H9 (cell line): ENCODE results near the gene FLT1. TPM values are rescaled to one million over a fixed set of nuclear protein-coding genes. Genes with fewer than 3 reads are reported as not detected.

Experiments
- DNase-seq: peaks from one replicate; pipeline ENCODE4 v3.0.0-alpha.2; 2017
- H2AFZ ChIP-seq: one replicate; pipeline ENCODE4 v1.6.1; 2013; ENCODE audit warnings: mild to moderate bottlenecking, low read length, control low read depth, moderate library complexity
- H2AK5ac ChIP-seq: 2 replicates; pipeline ENCODE4 v1.6.1; 2013; ENCODE audit warnings: low read length, control low read depth, mixed read lengths; ENCODE audit not compliant: insufficient read length
- H2BK120ac ChIP-seq: one replicate; pipeline ENCODE4 v1.6.1; 2013; ENCODE audit warnings: low read depth, mild to moderate bottlenecking, low read length, control low read depth, inconsistent platforms; ENCODE audit not compliant: poor library complexity, severe bottlenecking
- H2BK12ac ChIP-seq: 2 replicates; pipeline ENCODE4 v1.6.1; 2013; ENCODE audit warnings: low read length, control low read depth, mixed read lengths, low read depth; ENCODE audit not compliant: insufficient read length
- H2BK15ac ChIP-seq: 2 replicates; pipeline ENCODE4 v1.6.1; 2013; ENCODE audit warnings: low read depth, low read length, control low read depth
- H2BK20ac ChIP-seq: one replicate; pipeline ENCODE4 v1.6.1; 2013; ENCODE audit warnings: low read depth, mild to moderate bottlenecking, low read length, control low read depth, inconsistent platforms; ENCODE audit not compliant: poor library complexity, severe bottlenecking
- H2BK5ac ChIP-seq: 2 replicates; pipeline ENCODE4 v1.6.1; 2013; ENCODE audit warnings: low read length, control low read depth, mixed read lengths; ENCODE audit not compliant: insufficient read length
- H3K14ac ChIP-seq: 2 replicates; pipeline ENCODE4 v1.6.1; 2013; ENCODE audit warnings: low read length, control low read depth; ENCODE audit not compliant: insufficient read depth
- H3K18ac ChIP-seq: 2 replicates; pipeline ENCODE4 v1.6.1; 2013; ENCODE audit warnings: low read depth, mild to moderate bottlenecking, mixed read lengths, low read length, control low read depth; ENCODE audit not compliant: insufficient read length
- H3K23ac ChIP-seq: 2 replicates; pipeline ENCODE4 v1.6.1; 2013; ENCODE audit warnings: low read length, control low read depth, mixed read lengths, low read depth; ENCODE audit not compliant: insufficient read length
- H3K23me2 ChIP-seq: 2 replicates; pipeline ENCODE4 v1.6.1; 2013; ENCODE audit warnings: low read depth, mild to moderate bottlenecking, mixed read lengths, low read length, control low read depth; ENCODE audit not compliant: insufficient read length, poor library complexity, severe bottlenecking
- H3K27ac ChIP-seq: 2 replicates; pipeline ENCODE4 v1.5.1; 2013; ENCODE audit warnings: low read length, control low read depth, mixed read lengths, low read depth; ENCODE audit not compliant: insufficient read length
- H3K27me3 ChIP-seq: 2 replicates; pipeline ENCODE4 v1.6.1; 2013; ENCODE audit warnings: low read length, control low read depth, inconsistent platforms; ENCODE audit not compliant: insufficient read depth
- H3K4ac ChIP-seq: 2 replicates; pipeline ENCODE4 v1.6.1; 2013; ENCODE audit warnings: low read depth, mild to moderate bottlenecking, control low read depth, inconsistent platforms, low read length, moderate library complexity
- H3K4me1 ChIP-seq: 2 replicates; pipeline ENCODE4 v1.6.1; 2013; ENCODE audit warnings: low read length, control low read depth, inconsistent platforms; ENCODE audit not compliant: insufficient read depth
- H3K4me2 ChIP-seq: 2 replicates; pipeline ENCODE4 v1.6.1; 2013; ENCODE audit warnings: low read length, control low read depth, mixed read lengths; ENCODE audit not compliant: insufficient read length, insufficient read depth
- H3K56ac ChIP-seq: 2 replicates; pipeline ENCODE4 v1.6.1; 2013; ENCODE audit warnings: low read depth, mild to moderate bottlenecking, mixed read lengths, low read length, control low read depth; ENCODE audit not compliant: insufficient read length
- H3K79me1 ChIP-seq: 2 replicates; pipeline ENCODE4 v1.6.1; 2013; ENCODE audit warnings: low read depth, mild to moderate bottlenecking, moderate library complexity, low read length, control low read depth, inconsistent platforms; ENCODE audit not compliant: insufficient read depth, poor library complexity, severe bottlenecking
- H3K79me2 ChIP-seq: 2 replicates; pipeline ENCODE4 v1.6.1; 2013; ENCODE audit warnings: low read length, control low read depth, inconsistent platforms; ENCODE audit not compliant: insufficient read depth
- H3K9ac ChIP-seq: 2 replicates; pipeline ENCODE4 v1.6.1; 2013; ENCODE audit warnings: low read length, control low read depth, mixed read lengths; ENCODE audit not compliant: insufficient read length; ENCODE audit errors: extremely low read depth
- H3K9me3 ChIP-seq: one replicate; pipeline ENCODE4 v1.6.1; 2013; ENCODE audit warnings: low read depth, low read length, inconsistent platforms; ENCODE audit not compliant: control insufficient read depth
- H3T11ph ChIP-seq: one replicate; pipeline ENCODE4 v1.6.1; 2013; ENCODE audit warnings: mild to moderate bottlenecking, low read length, control low read depth, inconsistent platforms
- H4K20me1 ChIP-seq: one replicate; pipeline ENCODE4 v1.6.1; 2013; ENCODE audit not compliant: control insufficient read depth, insufficient read length, insufficient read depth
- H4K5ac ChIP-seq: 2 replicates; pipeline ENCODE4 v1.6.1; 2013; ENCODE audit warnings: low read depth, mild to moderate bottlenecking, mixed read lengths, low read length, control low read depth; ENCODE audit not compliant: insufficient read length
- H4K8ac ChIP-seq: replicated peaks from 2 replicates; pipeline ENCODE4 v1.6.1; 2013; ENCODE audit warnings: low read length, control low read depth, mixed read lengths, low read depth; ENCODE audit not compliant: insufficient read length
- H4K91ac ChIP-seq: 2 replicates; pipeline ENCODE4 v1.6.1; 2013; ENCODE audit warnings: low read depth, mild to moderate bottlenecking, moderate library complexity, mixed read lengths, low read length, control low read depth; ENCODE audit not compliant: insufficient read length
- H3K27ac Mint-ChIP-seq, 3 experiments: 2 replicates in 2 of 3; 3 replicates in 1 of 3; pipeline ENCODE4 v1.8.0; 2020 to 2021; ENCODE audit warnings: mixed read lengths in 3 of 3, mild to moderate bottlenecking in 1 of 3, moderate library complexity in 1 of 3
- H3K27me3 Mint-ChIP-seq: 2 replicates; pipeline ENCODE4 v1.8.0; 2021; ENCODE audit warnings: low read depth, mild to moderate bottlenecking, moderate library complexity, mixed read lengths
- H3K36me3 Mint-ChIP-seq, 3 experiments: 2 replicates in 2 of 3; 3 replicates in 1 of 3; pipeline ENCODE4 v1.8.0; 2020 to 2021; ENCODE audit warnings: low read depth in 3 of 3, mixed read lengths in 3 of 3; ENCODE audit not compliant: insufficient read depth in 1 of 3
- H3K4me1 Mint-ChIP-seq, 2 experiments: 2 replicates each; pipeline ENCODE4 v1.8.0; 2020; ENCODE audit warnings: mixed read lengths in 2 of 2
- H3K4me3 Mint-ChIP-seq, 2 experiments: 2 replicates in 1 of 2; 3 replicates in 1 of 2; pipeline ENCODE4 v1.8.0; 2020 to 2021; ENCODE audit warnings: mild to moderate bottlenecking in 2 of 2, mixed read lengths in 2 of 2, moderate library complexity in 1 of 2
- H3K9me3 Mint-ChIP-seq, 2 experiments: 2 replicates in 1 of 2; 3 replicates in 1 of 2; pipeline ENCODE4 v1.8.0; 2020; ENCODE audit warnings: mild to moderate bottlenecking in 2 of 2, mixed read lengths in 2 of 2, moderate library complexity in 1 of 2
- CTCF ChIP-seq: fragments of 200-600 bp; sonication (generic); conservative IDR thresholded peaks from 3 replicates; pipeline ENCODE4 v1.8.0; 2021; ENCODE audit warnings: antibody characterized with exemption, mild to moderate bottlenecking
- WGBS: extraction: QIAGEN DNeasy Blood & Tissue Kit; methylation state at CpG from one replicate; pipeline ENCODE4 v1.1.7; 2013; ENCODE audit warnings: missing lambda C conversion rate, low lambda C conversion rate, mixed read lengths; ENCODE audit not compliant: insufficient read length; ENCODE audit errors: extremely low coverage; 5-methylcytosine and 5-hydroxymethylcytosine counted together
- total RNA-seq: library from RNA; stranded (reverse); gene quantifications from 2 replicates; pipeline ENCODE4 v1.2.1, GENCODE V29; 2021

FLT1 gene
- total RNA-seq, 1 experiment from 2014 or later, result 84.1 TPM

GRCh38 chr13:28485996-28486543 lies 8.9 kb downstream of the FLT1 start:
- Histone ChIP-seq H3T11ph (no peak overlapping the region), H2AFZ (no peak overlapping the region), H2AK5ac (no peak overlapping the region), H2BK15ac (no peak overlapping the region), H2BK12ac (no peak overlapping the region), H4K20me1 (no peaks in the 10 kb centered on the region), H4K91ac (no peak overlapping the region), H2BK5ac (no peak overlapping the region), H3K4me2 (no peak overlapping the region), H2BK120ac (no peak overlapping the region), H4K8ac (no peak overlapping the region), H3K4ac (no peak overlapping the region), H3K79me2 (peaks cover 46% of the 10 kb centered on the region; the same call in 1 of the 2 replicates), H3K79me1 (peaks cover 9% of the 10 kb centered on the region), H3K18ac (no peak overlapping the region), H3K27me3 (no peaks in the 10 kb centered on the region), H3K9me3 (no peaks in the 10 kb centered on the region), H4K5ac (no peak overlapping the region), H3K14ac (no peak overlapping the region), H3K23me2 (no peaks in the 10 kb centered on the region), H3K56ac (no peak overlapping the region), H2BK20ac (no peak overlapping the region), H3K9ac (no peak overlapping the region), H3K23ac (no peak overlapping the region), H3K4me1 (peaks cover 30% of the 10 kb centered on the region), H3K27ac (no peak overlapping the region)
- no peaks in the 10 kb centered on the region for H3K27me3 Mint-ChIP-seq
- H3K36me3 Mint-ChIP-seq, result peaks cover 38 to 67% (median 40%) of the 10 kb centered on the region in 3 experiments
- peak overlapping the region in 2 of 3 experiments; percentile 23 to 69; a peak in 3 of 7 replicates for H3K27ac Mint-ChIP-seq
- no peak for TF ChIP-seq CTCF
- DNase-seq, result no peak
- H3K9me3 Mint-ChIP-seq, result no peaks in the 10 kb centered on the region
- no CpG with 5 or more reads among the region's 10 CpGs for WGBS
- peaks cover 76 to 84% of the 10 kb centered on the region in 2 experiments for H3K4me1 Mint-ChIP-seq
- no peak overlapping the region; a peak in 1 of 5 replicates for H3K4me3 Mint-ChIP-seq
